Adipocyte (in vitro differentiated cells): ENCODE measurements around the gene PCBD2.
A peak's percentile ranks its signal among the peaks of the same experiment; 100 is the strongest.

Source experiments
- DNase-seq: peaks from one replicate; pipeline ENCODE4 v3.0.0-alpha.2; 2015; ENCODE audit warnings: low read depth
- H3K27me3 ChIP-seq: replicated peaks from 2 replicates; pipeline ENCODE4 v1.7.0; 2013; ENCODE audit warnings: mild to moderate bottlenecking, low read length, moderate library complexity; ENCODE audit not compliant: control insufficient read depth, insufficient read depth
- H3K36me3 ChIP-seq: 2 replicates; pipeline ENCODE4 v1.7.0; 2013; ENCODE audit warnings: low read length, mild to moderate bottlenecking, moderate library complexity; ENCODE audit not compliant: control insufficient read depth, insufficient read depth, severe bottlenecking
- H3K4me1 ChIP-seq: 2 replicates; pipeline ENCODE4 v1.7.0; 2013; ENCODE audit warnings: mild to moderate bottlenecking, low read length, moderate library complexity; ENCODE audit not compliant: control insufficient read depth, insufficient read depth
- H3K4me3 ChIP-seq: 2 replicates; pipeline ENCODE4 v1.7.0; 2013; ENCODE audit warnings: mild to moderate bottlenecking, low read length, moderate library complexity
- H3K9ac ChIP-seq: 2 replicates; pipeline ENCODE4 v1.7.0; 2013; ENCODE audit warnings: mild to moderate bottlenecking, low read length, moderate library complexity
- H3K9me3 ChIP-seq: 2 replicates; pipeline ENCODE4 v1.7.0; 2013; ENCODE audit warnings: mild to moderate bottlenecking, low read length, moderate library complexity; ENCODE audit not compliant: control insufficient read depth

The PCBD2 gene

GRCh38 chr5:134938030-134938429 lies 33.1 kb downstream of the PCBD2 start:
- no peak for DNase-seq

GRCh38 chr5:134939500-134939899 lies 34.6 kb downstream of the PCBD2 start:
- peaks cover 10% of the 10 kb centered on the region for H3K36me3 ChIP-seq
- H3K27me3 ChIP-seq, result no peaks in the 10 kb centered on the region
- H3K4me3 ChIP-seq, result no peak overlapping the region
- H3K4me1 ChIP-seq, result peaks cover 6% of the 10 kb centered on the region
- H3K9ac ChIP-seq, result no peak overlapping the region
- DNase-seq, result no peak
- no peaks in the 10 kb centered on the region for H3K9me3 ChIP-seq

More at GRCh38 chr5:134938030-134938429, 33.1 kb downstream of the PCBD2 start:
- Histone ChIP-seq H3K36me3 (peaks cover 15% of the 10 kb centered on the region), H3K9ac (no peak overlapping the region), H3K4me3 (no peak overlapping the region), H3K9me3 (no peaks in the 10 kb centered on the region), H3K4me1 (peaks cover 6% of the 10 kb centered on the region), H3K27me3 (no peaks in the 10 kb centered on the region)

DNA sequence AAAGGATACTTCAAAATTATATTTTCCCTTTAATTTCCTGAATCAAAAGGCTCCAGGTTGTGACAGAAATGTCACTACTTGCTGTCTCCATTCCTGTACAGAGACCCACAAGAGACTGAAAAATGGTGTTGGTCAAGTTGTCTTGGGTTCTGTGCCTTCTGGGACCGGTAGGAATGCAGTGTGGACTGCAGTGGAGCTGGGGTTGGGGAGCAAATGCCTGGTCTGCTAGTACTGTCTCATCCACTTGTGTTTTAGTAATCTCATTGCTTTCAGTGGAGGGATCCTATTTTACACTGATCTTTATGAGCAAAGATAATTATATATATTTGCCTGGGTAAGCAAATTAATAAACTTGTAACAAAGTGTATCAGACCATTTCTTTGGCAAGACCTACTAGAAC lies 38.6 kb downstream of the PCBD2 start:
- H3K36me3 ChIP-seq, result no peaks in the 10 kb centered on the region
- H3K27me3 ChIP-seq, result no peaks in the 10 kb centered on the region
- no peak overlapping the region for H3K4me3 ChIP-seq
- H3K9me3 ChIP-seq, result no peaks in the 10 kb centered on the region
- H3K4me1 ChIP-seq, result no peaks in the 10 kb centered on the region
- no peak overlapping the region for H3K9ac ChIP-seq
- DNase-seq, result no peak

DNA sequence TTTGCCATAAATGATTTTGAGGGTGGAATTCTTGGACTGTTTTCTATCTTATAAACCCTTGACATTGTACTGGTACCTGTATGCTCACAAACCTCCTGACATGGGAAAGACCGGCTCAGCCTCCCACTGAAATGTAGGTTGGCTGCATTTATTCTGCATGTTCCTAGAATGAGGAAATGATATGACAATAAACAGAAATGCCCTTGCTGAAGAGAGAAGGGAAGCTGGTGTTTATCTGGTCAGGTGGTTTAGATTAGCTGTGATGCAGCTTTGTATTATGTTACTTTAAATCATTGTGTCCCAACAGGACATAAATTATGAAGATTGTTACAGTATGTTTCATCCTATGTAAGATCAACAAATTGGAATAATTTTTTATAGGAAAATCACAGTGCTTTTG lies 39.7 kb downstream of the PCBD2 start:
- Histone ChIP-seq H3K9ac (no peak overlapping the region), H3K36me3 (no peaks in the 10 kb centered on the region), H3K4me1 (peaks cover 10% of the 10 kb centered on the region), H3K4me3 (no peak overlapping the region), H3K27me3 (no peaks in the 10 kb centered on the region), H3K9me3 (no peaks in the 10 kb centered on the region)
- peak; percentile 73 for DNase-seq

DNA sequence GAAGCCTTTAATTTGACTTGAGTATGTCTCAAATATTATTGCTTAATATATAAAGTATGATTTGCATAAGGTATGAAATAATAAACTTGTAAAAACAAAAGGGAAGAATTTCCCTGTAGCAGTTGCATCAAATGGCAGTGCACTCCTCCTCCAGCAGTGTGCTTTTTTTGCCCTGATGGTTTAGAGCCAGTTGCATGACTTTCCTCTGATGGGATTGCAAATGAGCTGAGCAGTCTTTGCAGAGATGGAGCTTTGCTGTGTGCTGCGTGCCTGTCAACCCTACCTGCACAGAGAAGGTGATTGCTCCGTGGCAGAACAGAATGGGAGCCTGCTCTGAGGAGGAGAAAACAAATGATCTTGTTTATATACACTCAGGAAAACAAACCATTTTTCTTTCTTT lies 40.1 kb downstream of the PCBD2 start:
- Histone ChIP-seq H3K27me3 (no peaks in the 10 kb centered on the region), H3K4me3 (no peak overlapping the region), H3K9me3 (no peaks in the 10 kb centered on the region), H3K4me1 (peaks cover 10% of the 10 kb centered on the region), H3K36me3 (no peaks in the 10 kb centered on the region), H3K9ac (no peak overlapping the region)
- peak; percentile 66 for DNase-seq

DNA sequence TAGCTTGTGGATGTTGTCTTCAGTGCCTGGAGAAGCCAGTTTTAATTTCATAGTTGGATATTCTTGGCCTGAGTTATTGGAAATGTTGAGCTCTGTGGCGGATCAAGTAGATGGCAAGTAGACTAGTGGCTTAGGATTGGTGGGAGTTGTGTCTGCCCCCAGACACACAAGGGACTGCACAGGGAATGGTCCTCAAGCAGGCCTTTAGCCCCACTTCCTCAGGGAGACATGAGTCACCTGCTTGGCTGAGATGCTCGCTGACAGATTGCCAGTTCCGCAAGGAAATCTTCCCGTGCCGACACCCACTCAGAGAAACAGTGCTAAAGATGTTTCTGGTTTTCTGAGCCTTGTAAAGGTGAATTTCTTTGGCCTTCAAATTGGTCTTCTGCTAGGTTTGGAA lies 44.0 kb downstream of the PCBD2 start:
- Histone ChIP-seq H3K27me3 (no peaks in the 10 kb centered on the region), H3K9me3 (no peaks in the 10 kb centered on the region), H3K9ac (no peak overlapping the region), H3K36me3 (no peaks in the 10 kb centered on the region), H3K4me1 (peaks cover 10% of the 10 kb centered on the region), H3K4me3 (no peak overlapping the region)
- no peak for DNase-seq

- H3K9me3 ChIP-seq, result peaks cover 4% of the 10 kb centered on the region
- H3K4me3 ChIP-seq, result no peak overlapping the region
- no peak for DNase-seq
- no peaks in the 10 kb centered on the region for H3K27me3 ChIP-seq
- H3K9ac ChIP-seq, result no peak overlapping the region
- H3K36me3 ChIP-seq, result no peaks in the 10 kb centered on the region
- peaks cover 10% of the 10 kb centered on the region for H3K4me1 ChIP-seq
These were observed 44.4 kb downstream of the PCBD2 start for GRCh38 chr5:134949316-134949715.

DNA sequence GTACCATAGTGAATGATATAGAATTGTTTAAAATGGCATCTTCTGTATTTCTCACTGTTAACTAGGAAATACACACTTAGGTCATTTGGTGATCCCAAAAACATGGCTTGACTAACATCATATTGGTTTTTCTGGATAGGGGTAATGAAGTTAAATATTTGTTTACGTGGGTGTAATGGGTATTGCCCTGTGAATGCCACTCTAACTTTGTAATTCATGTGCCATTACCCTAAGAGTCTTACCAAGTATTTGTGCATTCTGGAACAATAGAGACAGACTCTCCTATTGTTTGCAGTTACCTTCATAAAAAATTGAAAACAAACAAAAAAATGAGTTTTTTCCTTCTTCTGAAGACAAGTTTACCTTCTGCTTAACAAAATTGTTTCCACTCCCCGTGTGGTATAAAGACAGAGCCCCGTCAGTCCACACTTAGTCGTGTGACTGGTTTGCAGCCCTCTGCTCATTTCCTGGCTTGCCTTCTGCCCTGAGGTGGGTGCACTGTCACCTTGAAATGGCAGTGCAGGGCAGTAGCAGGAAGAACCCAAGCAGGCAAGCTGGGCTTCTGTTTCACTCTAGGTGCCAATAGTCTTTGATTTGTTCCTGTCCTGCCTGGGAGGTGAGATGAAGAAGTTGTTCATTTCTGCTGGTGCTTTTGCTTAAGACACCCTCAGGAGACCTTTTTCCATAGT lies 53.1 kb downstream of the PCBD2 start:
- DNase-seq, result no peak
- Histone ChIP-seq H3K9me3 (peaks cover 6% of the 10 kb centered on the region), H3K27me3 (no peaks in the 10 kb centered on the region), H3K9ac (no peak overlapping the region), H3K36me3 (no peaks in the 10 kb centered on the region), H3K4me3 (no peak overlapping the region), H3K4me1 (peaks cover 5% of the 10 kb centered on the region)

DNA sequence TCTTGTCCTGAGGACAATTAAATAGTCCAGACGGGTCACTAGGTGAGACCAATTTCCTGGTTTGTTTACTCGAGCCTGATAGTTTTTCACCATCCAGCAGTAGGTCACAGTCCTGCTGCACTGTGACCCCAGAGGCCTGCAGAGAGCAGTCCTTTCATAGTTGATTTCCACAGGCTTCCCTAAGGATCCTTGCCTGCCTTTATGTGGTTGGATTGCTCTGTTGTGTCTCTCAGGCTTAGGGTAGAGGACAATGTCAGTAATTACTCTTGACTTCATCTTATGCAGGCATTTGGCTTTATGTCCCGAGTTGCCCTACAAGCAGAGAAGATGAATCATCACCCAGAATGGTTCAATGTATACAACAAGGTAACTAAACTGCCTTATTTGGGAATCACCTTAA lies 53.8 kb downstream of the PCBD2 start:
- Histone ChIP-seq H3K27me3 (no peaks in the 10 kb centered on the region), H3K4me3 (no peak overlapping the region), H3K9ac (no peak overlapping the region), H3K4me1 (peaks cover 6% of the 10 kb centered on the region), H3K9me3 (peaks cover 6% of the 10 kb centered on the region), H3K36me3 (no peaks in the 10 kb centered on the region)
- DNase-seq, result no peak

DNA sequence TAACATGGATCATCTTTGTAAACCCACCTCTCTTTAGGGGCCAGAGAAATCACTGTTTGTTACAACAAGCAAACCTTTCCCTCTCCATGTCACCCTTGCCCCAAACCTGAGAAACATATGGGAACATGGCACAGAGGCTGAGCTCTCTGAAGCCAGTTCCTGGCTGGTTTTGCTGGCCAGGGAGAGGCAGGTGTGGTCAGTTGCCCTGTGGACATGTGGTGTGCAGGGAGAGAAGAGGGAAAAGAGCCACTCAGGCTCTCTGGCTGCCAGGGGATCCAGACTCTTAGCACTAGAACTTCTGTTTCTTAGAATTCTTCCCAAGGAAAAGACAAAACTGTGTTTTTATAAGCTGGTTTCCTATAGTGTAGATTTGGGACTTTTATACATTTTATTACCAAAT lies 58.2 kb downstream of the PCBD2 start:
- H3K9ac ChIP-seq, result no peak overlapping the region
- H3K36me3 ChIP-seq, result peaks cover 12% of the 10 kb centered on the region
- peaks cover 6% of the 10 kb centered on the region for H3K4me1 ChIP-seq

DNA sequence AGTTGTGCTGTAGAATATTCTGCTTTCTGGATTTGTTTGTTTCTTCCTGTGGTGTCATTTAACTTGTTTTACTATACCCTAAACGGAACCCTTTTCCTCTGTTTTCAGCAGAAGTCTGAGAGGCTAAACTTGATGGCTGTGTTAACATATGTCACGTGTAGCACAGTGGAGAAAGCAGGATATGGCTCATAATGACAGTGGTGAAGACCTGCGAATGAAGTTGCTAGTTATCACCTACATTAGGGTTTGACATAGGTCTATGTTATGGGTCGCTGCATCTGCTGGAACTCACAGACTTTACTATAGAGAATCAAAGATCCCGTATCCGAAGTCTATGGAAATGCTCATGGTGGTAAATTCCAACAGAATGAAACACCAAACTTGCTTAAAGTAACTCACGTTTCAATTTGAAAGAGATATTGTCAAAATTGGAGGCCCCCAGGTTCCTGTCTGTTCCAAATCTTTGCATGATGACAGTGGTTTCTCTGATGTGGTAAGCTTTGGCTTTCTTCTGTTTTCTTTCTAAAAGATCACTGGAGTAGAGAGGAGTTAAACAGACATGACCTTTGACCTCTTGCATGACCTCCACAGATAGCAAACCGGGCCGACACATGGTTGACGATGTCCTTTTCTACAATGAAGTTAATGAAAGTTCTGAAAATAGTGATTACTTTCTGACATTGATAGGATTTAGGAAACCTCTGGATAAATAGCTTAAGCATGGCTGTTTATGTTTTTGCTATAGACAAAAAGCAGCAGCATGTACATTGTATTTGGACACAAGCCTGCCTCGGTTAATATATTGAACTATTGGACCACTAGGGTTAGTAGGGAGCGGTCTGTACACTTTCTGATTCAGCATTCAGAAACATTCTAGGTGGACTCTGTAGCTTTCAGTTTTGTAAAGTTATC lies 59.7 kb downstream of the PCBD2 start:
- Histone ChIP-seq H3K9ac (no peak overlapping the region), H3K36me3 (peaks cover 12% of the 10 kb centered on the region), H3K27me3 (no peaks in the 10 kb centered on the region), H3K9me3 (no peaks in the 10 kb centered on the region), H3K4me3 (no peak overlapping the region), H3K4me1 (peaks cover 6% of the 10 kb centered on the region)
- no peak for DNase-seq

More for the DNA sequence above, 58.2 kb downstream of the PCBD2 start:
- Histone ChIP-seq H3K9me3 (no peaks in the 10 kb centered on the region), H3K4me3 (no peak overlapping the region), H3K27me3 (no peaks in the 10 kb centered on the region)
- DNase-seq, result no peak
